Lung microvascular endothelial cell (primary cell): ENCODE measurements around the gene KCND3. TPM values are rescaled to one million over a fixed set of nuclear protein-coding genes. Genes with fewer than 3 reads are reported as not detected.
"Not testable (repeated sequence)": the region's sequence is repeated elsewhere in the genome, so short reads cannot be mapped to it uniquely, and the experiment has no call there.

Source experiments
- DNase-seq, 2 donors: peaks; one replicate each; pipeline versions ENCODE4 v3.0.0 to v3.0.0-alpha.2; 2010; ENCODE audit warnings: low read depth in 2 of 2
- total RNA-seq: library from RNA; depleted of rRNA; stranded (reverse); fragments of >200 nt; gene quantifications from 2 replicates; pipeline ENCODE4 v1.2.1, GENCODE V29; 2014

The KCND3 gene
- total RNA-seq, 1 donor from 2014 or later = 0.20 TPM

DNA sequence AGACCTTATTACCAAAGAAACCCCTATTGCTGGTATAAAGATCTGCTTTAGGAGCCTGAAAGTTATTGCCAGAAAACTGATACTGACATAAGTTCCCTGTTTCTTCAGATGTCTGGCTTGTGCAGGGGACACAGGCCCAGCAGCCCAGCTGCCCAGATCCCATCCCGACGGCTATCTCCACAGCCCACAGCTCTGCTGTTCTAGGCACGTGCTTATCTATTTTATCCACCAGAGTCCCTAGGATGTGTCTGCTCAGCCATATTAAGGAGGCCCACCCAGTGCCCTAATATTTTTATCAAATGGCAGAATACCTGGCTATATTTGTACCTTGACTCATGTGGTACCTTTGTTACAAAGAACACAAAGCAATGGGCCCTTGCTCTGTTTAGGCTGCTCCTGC is 174.8 kb downstream of the KCND3 start:
- no peak for DNase-seq

GRCh38 chr1:111814305-111814628 is 175.2 kb downstream of the KCND3 start:
- no peak for DNase-seq

DNA sequence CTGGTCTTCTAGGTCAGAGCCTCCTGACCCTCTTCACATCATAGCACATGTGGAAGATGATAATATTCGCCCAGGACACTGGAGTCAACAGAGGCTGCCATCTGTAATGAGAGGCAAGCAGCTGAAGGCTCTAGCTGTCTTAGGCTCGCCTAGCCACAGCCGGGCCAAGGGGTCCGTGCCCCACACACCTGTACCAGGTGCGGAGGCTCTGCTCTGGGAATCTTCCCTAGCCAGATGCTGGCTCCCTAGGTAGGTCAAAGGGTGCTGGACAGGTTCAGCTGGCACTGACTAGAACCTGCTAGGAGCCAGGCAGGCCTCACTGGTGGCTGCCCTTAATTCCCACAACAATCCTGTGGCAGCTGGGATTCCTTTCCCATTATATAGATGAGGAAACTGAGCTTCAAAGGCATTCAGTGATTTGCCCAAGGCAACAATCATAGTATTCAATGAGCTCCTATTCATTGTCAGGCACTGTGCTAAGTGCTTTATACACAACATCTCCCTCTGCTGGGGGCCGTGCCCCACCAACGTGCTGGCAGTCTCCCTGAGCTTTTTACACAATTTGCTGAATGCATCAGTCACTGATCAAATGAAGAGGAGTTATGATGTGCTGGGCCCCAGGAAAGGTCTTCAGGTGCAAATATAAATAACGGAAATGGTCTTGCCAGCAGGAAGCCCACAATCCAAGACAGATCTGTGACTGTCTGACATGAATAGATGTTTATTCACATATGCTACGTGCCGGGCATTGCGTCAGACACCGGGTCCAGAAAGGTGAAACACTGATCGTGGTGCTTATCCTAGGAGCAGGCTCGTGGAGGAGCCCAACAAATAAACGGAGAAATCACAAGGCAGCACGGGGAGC is 175.8 kb downstream of the KCND3 start:
- DNase-seq = peak in 1 of 2 donors; percentile 18

GRCh38 chr1:111812306-111812705 is 177.2 kb downstream of the KCND3 start:
- no peak for DNase-seq

- DNase-seq = no peak
These were observed 177.6 kb downstream of the KCND3 start for GRCh38 chr1:111811891-111812290.

GRCh38 chr1:111805251-111805650 is 184.2 kb downstream of the KCND3 start:
- no peak for DNase-seq

GRCh38 chr1:111804776-111805175 is 184.7 kb downstream of the KCND3 start:
- DNase-seq = no peak

GRCh38 chr1:111803951-111804350 is 185.5 kb downstream of the KCND3 start:
- DNase-seq = no peak

DNA sequence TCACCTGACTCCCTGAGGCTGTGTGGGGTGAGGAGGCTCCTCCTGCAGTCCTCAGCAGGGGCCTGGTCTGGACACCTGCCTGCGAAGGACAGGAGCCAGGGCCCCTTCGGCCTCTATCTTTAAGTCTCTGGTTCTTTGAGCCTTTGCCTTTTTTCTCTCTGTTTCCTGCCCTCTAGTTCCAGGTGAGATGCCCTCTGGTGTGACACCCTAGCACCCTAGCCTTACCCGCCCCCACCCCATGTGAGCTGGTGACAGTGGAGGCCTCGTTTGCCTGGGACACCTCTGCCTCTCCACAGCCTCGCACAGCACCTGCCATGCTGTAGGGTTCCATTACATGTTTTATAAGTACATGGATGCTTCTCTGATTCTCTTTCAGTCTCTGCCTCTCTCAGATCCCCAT is 186.5 kb downstream of the KCND3 start:
- no peak for DNase-seq

GRCh38 chr1:111802110-111802509 is 187.4 kb downstream of the KCND3 start:
- no peak for DNase-seq

GRCh38 chr1:111801071-111801850 is 188.2 kb downstream of the KCND3 start:
- DNase-seq = no peak

GRCh38 chr1:111799722-111800121 is 189.7 kb downstream of the KCND3 start:
- not testable (repeated sequence) for DNase-seq

DNA sequence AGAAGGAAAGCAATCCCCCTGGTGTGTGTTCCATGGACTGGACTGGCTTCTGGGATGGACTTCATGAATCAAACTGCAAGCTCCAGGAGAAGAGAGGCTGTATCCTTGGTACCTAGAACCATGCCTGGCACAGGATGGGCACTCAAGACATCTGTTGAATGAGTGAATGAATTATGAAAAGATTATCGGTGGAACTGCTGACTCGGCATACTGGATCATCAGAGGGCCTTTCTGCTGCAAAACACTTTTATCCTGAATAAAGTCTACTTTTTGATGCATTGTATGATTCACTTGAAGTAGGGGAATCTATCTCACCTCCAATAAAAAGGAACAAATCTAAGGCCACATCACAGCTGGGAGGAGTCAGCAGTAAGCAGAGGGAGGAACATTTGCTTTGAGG is 190.9 kb downstream of the KCND3 start:
- no peak for DNase-seq

- no peak for DNase-seq
These were observed 194.1 kb downstream of the KCND3 start for GRCh38 chr1:111795401-111795800.

- DNase-seq = no peak
These were observed 195.5 kb downstream of the KCND3 start for GRCh38 chr1:111793923-111794322.

DNA sequence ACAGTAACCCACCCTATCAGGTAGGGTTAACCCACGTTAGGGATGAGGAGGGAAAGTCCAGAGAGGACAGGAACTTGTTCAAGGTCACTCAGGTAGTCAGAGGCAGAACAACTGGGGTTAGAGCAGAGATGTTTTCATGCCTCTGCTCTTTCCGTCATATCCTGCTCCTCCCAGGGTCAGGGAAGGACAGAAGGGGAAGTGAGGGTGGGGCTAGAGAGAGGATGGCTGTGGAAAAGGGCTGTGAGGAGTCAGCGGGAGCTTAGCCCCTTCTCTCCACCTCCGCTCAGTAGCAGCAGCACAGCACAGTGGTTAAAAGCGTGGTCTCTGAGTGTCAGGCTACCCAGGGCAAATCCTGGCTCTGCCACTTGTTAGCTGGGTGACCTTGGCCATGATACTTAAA is 197.2 kb downstream of the KCND3 start:
- peak in 1 of 2 donors; percentile 1 for DNase-seq

DNA sequence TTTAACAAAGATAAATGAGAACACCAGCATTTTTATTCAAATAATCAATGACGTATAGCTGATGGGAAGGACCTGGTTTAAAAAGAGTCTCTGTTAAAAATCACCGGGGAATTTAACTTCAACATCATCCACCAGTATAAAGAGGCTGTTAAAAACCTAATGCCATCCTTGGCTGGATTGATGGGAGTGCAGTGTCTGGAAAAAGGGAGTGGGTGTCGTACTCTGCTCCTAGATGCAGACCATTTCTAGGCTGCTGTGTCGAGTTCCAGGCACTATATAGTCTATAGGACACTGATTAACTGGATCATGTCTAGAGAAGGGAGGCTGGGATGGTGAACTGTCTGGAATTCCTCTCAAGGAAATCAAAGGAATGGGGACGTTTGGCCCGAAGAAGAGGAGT is 197.7 kb downstream of the KCND3 start:
- DNase-seq = no peak

GRCh38 chr1:111789666-111790316 is 199.7 kb downstream of the KCND3 start:
- no peak for DNase-seq

DNA sequence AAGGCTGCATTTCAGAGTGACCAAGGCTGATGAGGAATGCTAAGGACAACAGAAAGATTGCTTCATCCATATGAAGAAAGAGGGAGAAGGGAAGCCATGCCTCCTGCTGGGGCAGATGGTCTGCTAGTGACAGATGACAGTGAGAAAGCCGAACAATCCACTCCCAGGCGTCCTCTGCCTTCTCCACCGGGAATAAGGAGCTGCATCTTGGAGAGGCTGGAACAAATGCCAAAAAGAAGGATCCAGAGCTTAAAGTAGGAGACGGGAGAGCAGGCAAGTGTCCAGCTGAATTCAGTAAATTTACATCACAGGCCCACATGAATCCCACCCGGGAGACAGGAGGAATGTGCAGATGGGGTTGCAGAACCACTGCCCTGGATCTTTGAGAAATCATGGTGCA is 200.3 kb downstream of the KCND3 start:
- DNase-seq = no peak

- DNase-seq = no peak
These were observed 202.7 kb downstream of the KCND3 start for GRCh38 chr1:111786669-111787207.

DNA sequence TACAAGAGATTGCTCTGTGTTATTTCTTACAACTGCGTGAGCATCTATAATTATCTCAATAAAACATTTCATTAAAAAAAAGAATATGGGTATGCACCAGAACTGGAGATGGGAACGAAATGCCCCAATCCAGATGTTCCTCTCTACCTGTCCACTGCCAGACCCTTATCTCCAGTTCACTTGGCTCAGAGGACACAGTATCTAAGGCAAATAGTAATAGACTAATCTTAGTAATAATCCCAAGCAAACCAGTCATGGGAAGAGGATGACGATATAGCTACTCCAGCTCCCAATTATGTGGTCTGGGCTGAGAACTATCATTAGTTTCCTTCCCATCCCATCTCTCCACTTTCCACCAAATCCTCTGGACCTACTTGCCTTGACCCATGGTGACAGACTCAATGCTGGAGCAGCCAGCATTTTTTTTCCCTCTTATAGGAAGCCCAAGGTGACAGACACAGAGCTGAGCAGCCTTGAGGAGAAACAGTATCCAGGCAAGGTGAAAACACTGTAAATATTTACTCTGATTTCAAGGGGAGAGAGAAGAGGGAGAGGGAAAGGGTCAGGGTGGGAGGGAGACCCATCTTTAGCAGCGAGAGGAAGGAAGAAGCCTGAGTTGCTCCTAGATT is 205.1 kb downstream of the KCND3 start:
- DNase-seq = no peak

- DNase-seq = no peak
These were observed 209.9 kb downstream of the KCND3 start for GRCh38 chr1:111779546-111779945.
